ENCODE results near the gene POU6F1.

POU6F1 gene

DNA sequence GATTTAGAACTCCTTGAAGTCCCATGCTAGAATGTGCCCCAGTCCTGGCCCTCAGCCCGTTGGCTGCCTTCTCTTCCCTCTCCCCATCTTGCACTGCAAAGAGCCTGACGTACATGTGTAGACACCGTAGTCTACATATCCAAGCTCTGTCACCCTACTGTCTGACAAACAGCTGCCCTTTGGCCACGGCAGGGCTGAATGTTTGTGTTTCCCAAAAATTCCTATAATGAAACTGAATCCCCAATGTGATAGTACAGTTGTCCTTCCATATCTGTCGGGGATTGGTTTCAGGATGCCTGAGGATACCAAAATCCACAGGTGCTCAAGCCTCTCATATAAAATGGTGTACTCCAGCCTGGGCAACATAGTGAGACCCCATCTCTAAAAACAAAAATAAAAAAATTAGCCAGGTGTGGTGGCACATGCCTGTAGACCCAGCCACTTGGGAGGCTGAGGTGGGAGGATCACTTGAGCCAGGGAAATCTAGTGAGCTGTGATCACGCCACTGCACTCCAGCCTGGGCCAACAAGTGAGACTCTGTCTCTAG, 32.6 kb downstream of the POU6F1 start:
- Histone ChIP-seq H3K9ac (ENCODE audit: low read length) (no peak overlapping the region), H3K4me2 (ENCODE audit: low read depth, low read length) (no peak overlapping the region)

DNA sequence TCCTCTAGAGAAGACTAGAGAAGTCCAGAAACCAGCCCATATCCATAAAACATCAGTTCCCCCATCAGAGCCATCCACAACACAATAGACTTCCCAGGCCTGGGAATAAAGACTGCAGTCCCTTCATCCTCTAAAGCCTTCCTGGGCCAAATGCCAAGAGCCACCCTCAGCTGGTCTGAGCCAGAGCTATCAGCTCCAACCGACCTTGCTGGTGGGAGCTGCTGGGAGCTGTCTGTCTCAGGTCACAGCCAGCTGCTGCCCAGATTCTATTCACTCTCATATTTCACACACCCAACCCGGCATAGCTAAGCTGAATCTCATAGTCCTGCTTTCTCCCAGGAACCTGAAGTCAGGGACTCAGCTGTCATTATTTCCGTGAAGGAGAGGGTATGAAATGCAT, 34.0 kb downstream of the POU6F1 start:
- Histone ChIP-seq H3K9ac (ENCODE audit: low read length) (no peak overlapping the region), H3K27ac (ENCODE audit: low read length) (no peak overlapping the region), H3K9me2 (replicated peaks; ENCODE audit: insufficient read depth, low read length) (no peaks in the 10 kb centered on the region), H4K20me1 (ENCODE audit: insufficient read depth, low read length) (no peaks in the 10 kb centered on the region), H2AFZ (ENCODE audit: low read length) (no peak overlapping the region), H3K4me3 (ENCODE audit: low read length) (no peak overlapping the region), H3K4me2 (ENCODE audit: low read depth, low read length) (no peak overlapping the region), H3K27me3 (replicated peaks; ENCODE audit: insufficient read depth, low read length) (no peaks in the 10 kb centered on the region), H3F3A (ENCODE audit: insufficient read depth, low read length) (no peaks in the 10 kb centered on the region), H3K36me3 (replicated peaks; ENCODE audit: insufficient read depth, low read length) (no peaks in the 10 kb centered on the region), H3K4me1 (ENCODE audit: low read length) (peaks cover 8% of the 10 kb centered on the region), H3K79me2 (ENCODE audit: low read length) (no peaks in the 10 kb centered on the region), H3K9me3 (replicated peaks; ENCODE audit: insufficient read depth, low read length) (no peaks in the 10 kb centered on the region)
- no peak for DNase-seq
- TF ChIP-seq EZH2 (optimal IDR thresholded peaks at IDR 0.05; ENCODE audit: low read depth, low read length) (no peak), EZH2phosphoT487 (IDR thresholded peaks at IDR 0.05; ENCODE audit: low read length) (no peak)
- TF ChIP-seq, protein P1, sequence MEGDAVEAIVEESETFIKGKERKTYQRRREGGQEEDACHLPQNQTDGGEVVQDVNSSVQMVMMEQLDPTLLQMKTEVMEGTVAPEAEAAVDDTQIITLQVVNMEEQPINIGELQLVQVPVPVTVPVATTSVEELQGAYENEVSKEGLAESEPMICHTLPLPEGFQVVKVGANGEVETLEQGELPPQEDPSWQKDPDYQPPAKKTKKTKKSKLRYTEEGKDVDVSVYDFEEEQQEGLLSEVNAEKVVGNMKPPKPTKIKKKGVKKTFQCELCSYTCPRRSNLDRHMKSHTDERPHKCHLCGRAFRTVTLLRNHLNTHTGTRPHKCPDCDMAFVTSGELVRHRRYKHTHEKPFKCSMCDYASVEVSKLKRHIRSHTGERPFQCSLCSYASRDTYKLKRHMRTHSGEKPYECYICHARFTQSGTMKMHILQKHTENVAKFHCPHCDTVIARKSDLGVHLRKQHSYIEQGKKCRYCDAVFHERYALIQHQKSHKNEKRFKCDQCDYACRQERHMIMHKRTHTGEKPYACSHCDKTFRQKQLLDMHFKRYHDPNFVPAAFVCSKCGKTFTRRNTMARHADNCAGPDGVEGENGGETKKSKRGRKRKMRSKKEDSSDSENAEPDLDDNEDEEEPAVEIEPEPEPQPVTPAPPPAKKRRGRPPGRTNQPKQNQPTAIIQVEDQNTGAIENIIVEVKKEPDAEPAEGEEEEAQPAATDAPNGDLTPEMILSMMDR (IDR thresholded peaks at IDR 0.05; ENCODE audit: low read length), result no peak

More for the DNA sequence above, 32.6 kb downstream of the POU6F1 start:
- Histone ChIP-seq H3K4me1 (ENCODE audit: low read length) (peaks cover 11% of the 10 kb centered on the region), H3K27me3 (replicated peaks; ENCODE audit: insufficient read depth, low read length) (no peaks in the 10 kb centered on the region), H3K9me2 (replicated peaks; ENCODE audit: insufficient read depth, low read length) (no peaks in the 10 kb centered on the region), H3F3A (ENCODE audit: insufficient read depth, low read length) (no peaks in the 10 kb centered on the region), H3K4me3 (ENCODE audit: low read length) (no peak overlapping the region), H3K79me2 (ENCODE audit: low read length) (no peaks in the 10 kb centered on the region), H3K9me3 (replicated peaks; ENCODE audit: insufficient read depth, low read length) (no peaks in the 10 kb centered on the region), H3K27ac (ENCODE audit: low read length) (no peak overlapping the region), H3K36me3 (replicated peaks; ENCODE audit: insufficient read depth, low read length) (no peaks in the 10 kb centered on the region), H2AFZ (ENCODE audit: low read length) (no peak overlapping the region), H4K20me1 (ENCODE audit: insufficient read depth, low read length) (no peaks in the 10 kb centered on the region)
- no peak for DNase-seq
- no peak for TF ChIP-seq EZH2phosphoT487 (IDR thresholded peaks at IDR 0.05; ENCODE audit: low read length)
- TF ChIP-seq EZH2 (optimal IDR thresholded peaks at IDR 0.05; ENCODE audit: low read depth, low read length), result no peak
- TF ChIP-seq, protein P1 (IDR thresholded peaks at IDR 0.05; ENCODE audit: low read length), result no peak

DNA sequence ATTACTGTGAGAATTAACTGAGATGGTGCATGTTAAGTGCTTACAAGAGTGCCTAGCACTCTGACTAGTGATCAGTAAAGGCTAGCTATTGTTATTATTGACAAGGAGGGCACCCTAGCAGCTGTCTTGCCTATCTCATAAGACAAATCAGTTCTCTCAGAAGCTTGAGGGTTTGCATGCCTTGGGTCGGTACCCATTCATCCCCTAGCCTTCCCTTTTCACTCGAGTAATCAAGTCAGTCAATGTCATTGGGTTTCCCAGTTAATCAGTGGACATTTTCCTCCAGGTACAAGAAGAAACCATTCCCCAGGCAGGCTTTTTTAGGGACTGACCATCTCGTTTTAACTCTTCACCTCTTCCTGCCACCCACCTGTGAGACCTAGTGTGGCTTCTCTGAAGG, 34.5 kb downstream of the POU6F1 start:
- no peaks in the 10 kb centered on the region for H3K9me3 ChIP-seq (replicated peaks; ENCODE audit: insufficient read depth, low read length)
- peaks cover 3% of the 10 kb centered on the region for H3K4me1 ChIP-seq (ENCODE audit: low read length)
- no peak overlapping the region for H3K4me3 ChIP-seq (ENCODE audit: low read length)
- TF ChIP-seq EZH2phosphoT487 (IDR thresholded peaks at IDR 0.05; ENCODE audit: low read length) (no peak), EZH2 (optimal IDR thresholded peaks at IDR 0.05; ENCODE audit: low read depth, low read length) (no peak)
- TF ChIP-seq, protein P1 (IDR thresholded peaks at IDR 0.05; ENCODE audit: low read length), result no peak
- H3K9me2 ChIP-seq (replicated peaks; ENCODE audit: insufficient read depth, low read length), result no peaks in the 10 kb centered on the region
- no peaks in the 10 kb centered on the region for H3K27me3 ChIP-seq (replicated peaks; ENCODE audit: insufficient read depth, low read length)
- H3K4me2 ChIP-seq (ENCODE audit: low read depth, low read length), result no peak overlapping the region
- no peaks in the 10 kb centered on the region for H3F3A ChIP-seq (ENCODE audit: insufficient read depth, low read length)
- no peaks in the 10 kb centered on the region for H3K36me3 ChIP-seq (replicated peaks; ENCODE audit: insufficient read depth, low read length)
- H3K9ac ChIP-seq (ENCODE audit: low read length), result no peak overlapping the region
- no peaks in the 10 kb centered on the region for H4K20me1 ChIP-seq (ENCODE audit: insufficient read depth, low read length)
- no peaks in the 10 kb centered on the region for H3K79me2 ChIP-seq (ENCODE audit: low read length)
- no peak overlapping the region for H2AFZ ChIP-seq (ENCODE audit: low read length)
- no peak overlapping the region for H3K27ac ChIP-seq (ENCODE audit: low read length)
- no peak for DNase-seq

Data from MM.1S (cell line).